ENCODE data around the gene PRTN3.
"Not testable (repeated sequence)": the region's sequence is repeated elsewhere in the genome, so short reads cannot be mapped to it uniquely, and the experiment has no call there.

The PRTN3 gene

GRCh38 chr19:815775-816499 lies 24.9 kb upstream of the PRTN3 start:
- DNase-seq (ENCODE audit: low read depth in 3 of 3), result no peak

GRCh38 chr19:816500-816857 lies 24.3 kb upstream of the PRTN3 start:
- no peak for DNase-seq (ENCODE audit: low read depth in 3 of 3)

GRCh38 chr19:820212-820611 lies 20.6 kb upstream of the PRTN3 start:
- DNase-seq (ENCODE audit: low read depth in 3 of 3), result not testable (repeated sequence)

- no peak for DNase-seq (ENCODE audit: low read depth in 3 of 3)
Observed at GRCh38 chr19:821231-821824, 19.5 kb upstream of the PRTN3 start.

GRCh38 chr19:821825-822503 lies 18.8 kb upstream of the PRTN3 start, which contains the start of gene PLPPR3:
Gene PLPPR3 (minus strand): TSS chr19:821955. CDS start chr19:821559, 396 bp downstream.
- DNase-seq (ENCODE audit: low read depth in 3 of 3), result no peak

- no peak for DNase-seq (ENCODE audit: low read depth in 3 of 3)
Observed at GRCh38 chr19:823565-824121, 17.2 kb upstream of the PRTN3 start.

GRCh38 chr19:824885-825284 lies 15.9 kb upstream of the PRTN3 start:
- no peak for DNase-seq (ENCODE audit: low read depth in 3 of 3)

- DNase-seq (ENCODE audit: low read depth in 3 of 3), result no peak
Observed at GRCh38 chr19:825897-826644, 14.7 kb upstream of the PRTN3 start.

- DNase-seq (ENCODE audit: low read depth in 3 of 3), result no peak
Observed at GRCh38 chr19:827314-827709, 13.5 kb upstream of the PRTN3 start.

GRCh38 chr19:827710-828321 lies 13.0 kb upstream of the PRTN3 start, which contains the start of gene AZU1:
Gene AZU1 (plus strand): TSS chr19:827837. CDS start chr19:827847, 10 bp downstream.
- no peak for DNase-seq (ENCODE audit: low read depth in 3 of 3)

GRCh38 chr19:829129-829758 lies 11.6 kb upstream of the PRTN3 start:
- DNase-seq (ENCODE audit: low read depth in 3 of 3), result no peak

- no peak for DNase-seq (ENCODE audit: low read depth in 3 of 3)
Observed at GRCh38 chr19:831407-832369, 9.1 kb upstream of the PRTN3 start.

- no peak for DNase-seq (ENCODE audit: low read depth in 3 of 3)
Observed at GRCh38 chr19:834216-834615, 6.6 kb upstream of the PRTN3 start.

GRCh38 chr19:835210-835810 lies 5.5 kb upstream of the PRTN3 start:
- DNase-seq (ENCODE audit: low read depth in 3 of 3), result no peak

GRCh38 chr19:842802-843179 lies 2.0 kb downstream of the PRTN3 start:
- DNase-seq (ENCODE audit: low read depth in 3 of 3), result not testable (repeated sequence)

- no peak for DNase-seq (ENCODE audit: low read depth in 3 of 3)
Observed at GRCh38 chr19:843180-843835, 2.5 kb downstream of the PRTN3 start.

- DNase-seq (ENCODE audit: low read depth in 3 of 3), result no peak
Observed at GRCh38 chr19:843836-844545, 3.2 kb downstream of the PRTN3 start.

GRCh38 chr19:844546-844971 lies 3.8 kb downstream of the PRTN3 start:
- DNase-seq (ENCODE audit: low read depth in 3 of 3), result no peak
